Keratinocyte (primary cell): ENCODE measurements around the gene FES. TPM values are rescaled to one million over a fixed set of nuclear protein-coding genes. Genes with fewer than 3 reads are reported as not detected.

Experiments
- DNase-seq: peaks from one replicate; pipeline ENCODE4 v3.0.0-alpha.2; 2011; ENCODE audit warnings: low read depth, missing footprints, low spot score
- FAIRE-seq: peaks from 2 replicates; lab custom pipeline; 2011; peaks lifted over from hg19 to GRCh38; lab: Jason Lieb, UNC
- H2AFZ ChIP-seq: 2 replicates; pipeline ENCODE4 v1.6.0; 2012; ENCODE audit warnings: low read length, control low read depth, inconsistent platforms; ENCODE audit not compliant: control insufficient read depth
- H3K27ac ChIP-seq: 2 replicates; pipeline ENCODE4 v1.5.1; 2011; ENCODE audit warnings: low read length; ENCODE audit not compliant: control insufficient read depth, insufficient read depth
- H3K27me3 ChIP-seq: 3 replicates; pipeline ENCODE4 v1.6.0; 2011; ENCODE audit warnings: low read length; ENCODE audit not compliant: control insufficient read depth, insufficient read depth; ENCODE audit errors: extremely low read depth
- H3K36me3 ChIP-seq, 2 experiments: 2 replicates in 1 of 2; 3 replicates in 1 of 2; pipeline ENCODE4 v1.5.1; 2011; ENCODE audit warnings: low read length in 2 of 2, mild to moderate bottlenecking in 1 of 2; ENCODE audit not compliant: control insufficient read depth in 2 of 2, insufficient read depth in 2 of 2; ENCODE audit errors: extremely low read depth in 1 of 2
- H3K4me1 ChIP-seq: 3 replicates; pipeline ENCODE4 v1.5.1; 2011; ENCODE audit warnings: low read length; ENCODE audit not compliant: control insufficient read depth, insufficient read depth; ENCODE audit errors: extremely low read depth
- H3K4me2 ChIP-seq: 3 replicates; pipeline ENCODE4 v1.6.0; 2011; ENCODE audit warnings: low read depth, low read length; ENCODE audit not compliant: control insufficient read depth, insufficient read depth; ENCODE audit errors: extremely low read depth
- H3K4me3 ChIP-seq, 3 experiments: fragments of 200-600 bp in 1 of 3; sonication (generic) in 1 of 3; 2 replicates in 2 of 3; 3 replicates in 1 of 3; pipeline ENCODE4 v1.5.1; 2011 to 2016; ENCODE audit warnings: low read length in 3 of 3, mild to moderate bottlenecking in 3 of 3, control low read depth in 2 of 3, inconsistent platforms in 1 of 3, low read depth in 1 of 3, mixed read lengths in 1 of 3, mixed run types in 1 of 3, moderate library complexity in 1 of 3; ENCODE audit not compliant: control insufficient read depth in 2 of 3, insufficient read depth in 2 of 3; ENCODE audit errors: extremely low read depth in 1 of 3
- H3K79me2 ChIP-seq: 2 replicates; pipeline ENCODE4 v1.6.0; 2012; ENCODE audit warnings: low read length; ENCODE audit not compliant: control insufficient read depth, insufficient read depth
- H3K9ac ChIP-seq: 3 replicates; pipeline ENCODE4 v1.6.0; 2011; ENCODE audit warnings: low read length; ENCODE audit not compliant: control insufficient read depth, insufficient read depth; ENCODE audit errors: extremely low read depth
- H3K9me1 ChIP-seq: 3 replicates; pipeline ENCODE4 v1.6.0; 2011; ENCODE audit warnings: low read length; ENCODE audit not compliant: control insufficient read depth, insufficient read depth; ENCODE audit errors: extremely low read depth
- H3K9me3 ChIP-seq: 2 replicates; pipeline ENCODE4 v1.5.1; 2012; ENCODE audit warnings: low read depth, low read length; ENCODE audit not compliant: control insufficient read depth
- H4K20me1 ChIP-seq: 3 replicates; pipeline ENCODE4 v1.6.0; 2011; ENCODE audit warnings: low read length; ENCODE audit not compliant: control insufficient read depth, insufficient read depth; ENCODE audit errors: extremely low read depth
- EZH2 ChIP-seq: IDR thresholded peaks from one replicate; pipeline ENCODE4 v1.6.1; 2012; ENCODE audit warnings: inconsistent platforms, mild to moderate bottlenecking, low read length, moderate library complexity
- dilution Hi-C: fragments of 300-500 bp; cut with MboI; formaldehyde crosslinking; loops from one replicate; pipeline ENCODE4 v1.7.0; 2020; ENCODE audit warnings: low sequenced_read_pairs; ENCODE audit not compliant: extremely low pct_ligation_motif_present
- polyA plus RNA-seq, 5 experiments: library from polyadenylated mRNA; depleted of rRNA in 3 of 5; stranded (reverse) in 3 of 5; stranded (forward) in 1 of 5; unstranded in 1 of 5; fragments of >200 nt; gene quantifications; 1 replicate in 1 of 5; 2 replicates in 3 of 5; 3 replicates in 1 of 5; pipeline versions ENCODE4 v1.2.1 to v1.2.3, GENCODE V29; 2011 to 2012; ENCODE audit warnings: missing spikeins in 2 of 5, low read depth in 1 of 5, low replicate concordance in 1 of 5
- TF ChIP-seq, protein P1 (sequence below), 3 experiments: IDR thresholded peaks in 1 of 3; conservative IDR thresholded peaks in 1 of 3; optimal IDR thresholded peaks in 1 of 3; 2 replicates in 2 of 3; 3 replicates in 1 of 3; pipeline versions ENCODE3 to v1.5.1; 2011; ENCODE audit warnings: low read length in 3 of 3, mild to moderate bottlenecking in 3 of 3, moderate library complexity in 2 of 3, control low read depth in 1 of 3, inconsistent platforms in 1 of 3; ENCODE audit not compliant: insufficient read depth in 2 of 3; ENCODE audit errors: extremely low read depth in 1 of 3

Gene FES
- polyA plus RNA-seq, 1 donor (not counting 4 experiments of a cell fraction or from before 2014, with no cell fraction given) = 0.34 TPM

DNA sequence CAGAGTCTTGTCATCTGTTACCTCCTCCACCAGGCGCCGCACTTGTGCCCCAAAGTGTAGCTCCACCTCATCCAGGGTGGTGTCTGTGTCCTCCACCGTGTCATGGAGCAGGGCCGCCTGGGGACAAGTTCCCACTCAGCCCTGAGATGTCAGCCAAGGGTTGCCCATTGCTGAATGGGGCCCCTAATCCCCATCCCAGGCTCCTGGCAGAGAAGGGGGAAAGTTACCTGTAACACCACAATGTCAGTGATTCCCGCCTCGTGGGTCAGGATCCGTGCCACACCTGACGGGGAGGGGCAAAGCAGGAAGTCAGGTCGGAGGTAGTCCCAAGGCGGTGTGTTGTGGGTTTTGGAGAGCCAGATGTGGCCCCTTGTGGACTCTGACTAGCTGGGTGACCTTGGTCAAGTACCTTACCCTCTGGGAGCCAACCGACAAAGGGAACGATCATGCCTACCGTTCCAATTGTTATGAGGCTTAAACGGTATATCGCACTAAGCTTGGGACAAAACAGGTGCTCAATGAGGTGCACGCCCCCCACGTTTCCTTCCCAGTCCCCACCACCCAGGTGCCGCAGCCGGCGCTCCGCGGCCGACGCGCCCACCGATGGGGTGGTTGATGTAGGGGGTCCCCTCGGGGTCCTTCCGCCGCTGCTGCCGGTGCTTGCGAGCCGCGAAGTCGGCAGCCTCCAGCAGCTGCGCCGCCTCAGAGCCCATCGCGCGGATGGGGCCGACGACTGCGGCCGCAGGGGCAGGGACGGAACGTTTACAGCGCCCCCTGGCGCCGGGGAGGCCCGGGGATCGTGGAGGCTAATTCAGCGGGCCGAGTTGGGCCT, 47.7 kb downstream of the FES start, which contains the start of gene HDDC3:
TSS of gene HDDC3 (minus strand) at position 722 of the 832 bp plus-strand sequence. CDS start at position 713, 9 bp downstream.
- Histone ChIP-seq H3K4me1 (peaks cover 39% of the 10 kb centered on the region), H3K9ac (peak within 1 kb of the TSS; percentile 76), H3K36me3 (peaks cover 3 to 5% of the 10 kb centered on the region in 2 experiments), H3K4me3 (peak within 1 kb of the TSS; percentile 78 to 91 (median 89)), H3K27ac (peak within 1 kb of the TSS; percentile 83), H3K9me1 (no peaks in the 10 kb centered on the region), H2AFZ (peak within 1 kb of the TSS; percentile 92), H3K79me2 (peaks cover 17% of the 10 kb centered on the region), H3K27me3 (no peaks in the 10 kb centered on the region), H4K20me1 (no peaks in the 10 kb centered on the region), H3K9me3 (no peaks in the 10 kb centered on the region), H3K4me2 (peak within 1 kb of the TSS; percentile 90)
- DNase-seq (peak; percentile 72), FAIRE-seq (no peak)
- dilution Hi-C loops = no loop called here
- TF ChIP-seq, protein P1, sequence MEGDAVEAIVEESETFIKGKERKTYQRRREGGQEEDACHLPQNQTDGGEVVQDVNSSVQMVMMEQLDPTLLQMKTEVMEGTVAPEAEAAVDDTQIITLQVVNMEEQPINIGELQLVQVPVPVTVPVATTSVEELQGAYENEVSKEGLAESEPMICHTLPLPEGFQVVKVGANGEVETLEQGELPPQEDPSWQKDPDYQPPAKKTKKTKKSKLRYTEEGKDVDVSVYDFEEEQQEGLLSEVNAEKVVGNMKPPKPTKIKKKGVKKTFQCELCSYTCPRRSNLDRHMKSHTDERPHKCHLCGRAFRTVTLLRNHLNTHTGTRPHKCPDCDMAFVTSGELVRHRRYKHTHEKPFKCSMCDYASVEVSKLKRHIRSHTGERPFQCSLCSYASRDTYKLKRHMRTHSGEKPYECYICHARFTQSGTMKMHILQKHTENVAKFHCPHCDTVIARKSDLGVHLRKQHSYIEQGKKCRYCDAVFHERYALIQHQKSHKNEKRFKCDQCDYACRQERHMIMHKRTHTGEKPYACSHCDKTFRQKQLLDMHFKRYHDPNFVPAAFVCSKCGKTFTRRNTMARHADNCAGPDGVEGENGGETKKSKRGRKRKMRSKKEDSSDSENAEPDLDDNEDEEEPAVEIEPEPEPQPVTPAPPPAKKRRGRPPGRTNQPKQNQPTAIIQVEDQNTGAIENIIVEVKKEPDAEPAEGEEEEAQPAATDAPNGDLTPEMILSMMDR (optimal IDR thresholded peaks at IDR 0.05 in 1 of 3, IDR thresholded peaks at IDR 0.05 in 1 of 3, conservative IDR thresholded peaks at IDR 0.05 in 1 of 3; ENCODE audit: extremely low read depth in 1 of 3, insufficient read depth in 2 of 3, low read length in 3 of 3) = peak; percentile 80 to 97 (median 89)
- TF ChIP-seq EZH2 = no peak

DNA sequence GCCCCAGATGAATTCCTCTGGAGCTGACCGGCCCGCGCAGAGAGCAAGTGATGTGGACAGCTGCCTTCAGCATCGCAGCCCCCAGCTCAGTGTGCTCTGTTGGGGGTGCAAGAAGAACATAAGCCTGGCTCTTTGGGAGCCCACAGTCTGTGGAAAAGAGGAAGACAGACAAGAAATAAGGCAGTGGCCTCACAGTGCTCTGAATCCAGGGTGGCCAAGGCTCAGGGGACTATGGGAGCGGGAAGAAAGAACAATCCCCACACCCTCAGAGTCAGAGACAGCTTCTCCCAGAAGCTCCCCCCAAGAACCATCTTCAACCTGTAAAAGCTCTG, 48.3 kb downstream of the FES start:
- H2AFZ ChIP-seq = peak overlapping the region; percentile 89
- dilution Hi-C loops = no loop called here
- H4K20me1 ChIP-seq = no peaks in the 10 kb centered on the region
- TF ChIP-seq, protein P1 (optimal IDR thresholded peaks at IDR 0.05 in 1 of 3, IDR thresholded peaks at IDR 0.05 in 1 of 3, conservative IDR thresholded peaks at IDR 0.05 in 1 of 3; ENCODE audit: extremely low read depth in 1 of 3, insufficient read depth in 2 of 3, low read length in 3 of 3) = no peak
- no peak for TF ChIP-seq EZH2
- H3K79me2 ChIP-seq = peaks cover 18% of the 10 kb centered on the region
- no peaks in the 10 kb centered on the region for H3K27me3 ChIP-seq
- peaks cover 3 to 5% of the 10 kb centered on the region in 2 experiments for H3K36me3 ChIP-seq
- no peaks in the 10 kb centered on the region for H3K9me3 ChIP-seq
- FAIRE-seq (no peak), DNase-seq (no peak)
- no peak overlapping the region for H3K27ac ChIP-seq
- peaks cover 39% of the 10 kb centered on the region for H3K4me1 ChIP-seq
- H3K4me3 ChIP-seq = peak overlapping the region; percentile 78 to 91 (median 89)
- H3K9me1 ChIP-seq = no peaks in the 10 kb centered on the region
- H3K4me2 ChIP-seq = peak overlapping the region; percentile 27
- H3K9ac ChIP-seq = peak overlapping the region; percentile 76
